HepG2 (cell line): ENCODE data around the gene FALEC. TPM values are rescaled to one million over a fixed set of nuclear protein-coding genes. Genes with fewer than 3 reads are reported as not detected.

Source experiments
- BRD4 ChIP-seq: sonication (generic); formaldehyde crosslinking; IDR thresholded peaks from 2 replicates; pipeline ENCODE4 v1.4.0; 2020; ENCODE audit warnings: missing genetic modification reagents
- DPF2 ChIP-seq: sonication (generic); formaldehyde crosslinking; IDR thresholded peaks from 2 replicates; pipeline ENCODE4 v1.4.0; 2020; ENCODE audit warnings: mild to moderate bottlenecking, low read depth, missing genetic modification reagents, borderline replicate concordance
- KLF12 ChIP-seq: sonication (generic); formaldehyde crosslinking; IDR thresholded peaks from 2 replicates; pipeline ENCODE4 v1.4.0; 2020; ENCODE audit warnings: missing genetic modification reagents, borderline replicate concordance
- MYC ChIP-seq: sonication (generic); formaldehyde crosslinking; IDR thresholded peaks from 2 replicates; pipeline ENCODE4 v1.9.0; 2021; ENCODE audit warnings: missing genetic modification reagents, borderline replicate concordance
- STAT6 ChIP-seq: sonication (generic); formaldehyde crosslinking; IDR thresholded peaks from 2 replicates; pipeline ENCODE4 v1.4.0; 2020; ENCODE audit warnings: missing genetic modification reagents, mild to moderate bottlenecking, borderline replicate concordance
- ZBTB10 ChIP-seq: sonication (generic); formaldehyde crosslinking; IDR thresholded peaks from 2 replicates; pipeline ENCODE4 v1.4.0; 2020; ENCODE audit warnings: missing genetic modification reagents, borderline replicate concordance
- ZC3H4 ChIP-seq: sonication (generic); formaldehyde crosslinking; IDR thresholded peaks from 2 replicates; pipeline ENCODE4 v1.4.0; 2020; ENCODE audit warnings: missing genetic modification reagents, borderline replicate concordance
- ZNF317 ChIP-seq: sonication (generic); formaldehyde crosslinking; IDR thresholded peaks from 2 replicates; pipeline ENCODE4 v1.5.0; 2020; ENCODE audit warnings: mild to moderate bottlenecking, missing genetic modification reagents
- ZNF552 ChIP-seq: sonication (generic); formaldehyde crosslinking; IDR thresholded peaks from 2 replicates; pipeline ENCODE4 v1.9.0; 2022; ENCODE audit warnings: missing genetic modification reagents, mild to moderate bottlenecking, borderline replicate concordance
- ZNF687 ChIP-seq: sonication (generic); formaldehyde crosslinking; IDR thresholded peaks from 2 replicates; pipeline ENCODE4 v1.5.1; 2020; ENCODE audit warnings: mild to moderate bottlenecking, missing genetic modification reagents, moderate library complexity
- ZNF788 ChIP-seq: sonication (generic); formaldehyde crosslinking; IDR thresholded peaks from 2 replicates; pipeline ENCODE4 v1.5.0; 2020; ENCODE audit warnings: mild to moderate bottlenecking, missing genetic modification reagents, borderline replicate concordance
- polyA plus RNA-seq, 8 experiments: library from polyadenylated mRNA; depleted of rRNA in 3 of 8; stranded (reverse) in 7 of 8; unstranded in 1 of 8; fragments of >200 nt; fragmentation: Illumina TruSeq in 4 of 8; extraction: Trizol in 4 of 8; gene quantifications; 2 replicates each; pipeline versions ENCODE4 v1.2.1 to v1.2.3, GENCODE V29; 2011 to 2016; ENCODE audit warnings: low read depth in 4 of 8, missing spikeins in 1 of 8, mixed read lengths in 1 of 8; ENCODE audit not compliant: insufficient read depth in 1 of 8
- total RNA-seq, 5 experiments: library from RNA; depleted of rRNA; stranded (reverse); fragments of >200 nt; fragmentation: Illumina TruSeq; extraction: Trizol; gene quantifications; 2 replicates each; pipeline ENCODE4 v1.2.3, GENCODE V29; 2016; ENCODE audit warnings: low read depth in 1 of 5
- TF ChIP-seq, protein P1 (sequence below): sonication (generic); formaldehyde crosslinking; IDR thresholded peaks from 2 replicates; pipeline ENCODE4 v1.4.0; 2020; ENCODE audit warnings: mild to moderate bottlenecking, missing genetic modification reagents, borderline replicate concordance

The FALEC gene
- total and polyA plus RNA-seq, 2 of the 13 experiments (the other 11 are each of a cell fraction or from before 2014, with no cell fraction given), result 0.33 to 0.71 TPM

- TF ChIP-seq, protein P1, sequence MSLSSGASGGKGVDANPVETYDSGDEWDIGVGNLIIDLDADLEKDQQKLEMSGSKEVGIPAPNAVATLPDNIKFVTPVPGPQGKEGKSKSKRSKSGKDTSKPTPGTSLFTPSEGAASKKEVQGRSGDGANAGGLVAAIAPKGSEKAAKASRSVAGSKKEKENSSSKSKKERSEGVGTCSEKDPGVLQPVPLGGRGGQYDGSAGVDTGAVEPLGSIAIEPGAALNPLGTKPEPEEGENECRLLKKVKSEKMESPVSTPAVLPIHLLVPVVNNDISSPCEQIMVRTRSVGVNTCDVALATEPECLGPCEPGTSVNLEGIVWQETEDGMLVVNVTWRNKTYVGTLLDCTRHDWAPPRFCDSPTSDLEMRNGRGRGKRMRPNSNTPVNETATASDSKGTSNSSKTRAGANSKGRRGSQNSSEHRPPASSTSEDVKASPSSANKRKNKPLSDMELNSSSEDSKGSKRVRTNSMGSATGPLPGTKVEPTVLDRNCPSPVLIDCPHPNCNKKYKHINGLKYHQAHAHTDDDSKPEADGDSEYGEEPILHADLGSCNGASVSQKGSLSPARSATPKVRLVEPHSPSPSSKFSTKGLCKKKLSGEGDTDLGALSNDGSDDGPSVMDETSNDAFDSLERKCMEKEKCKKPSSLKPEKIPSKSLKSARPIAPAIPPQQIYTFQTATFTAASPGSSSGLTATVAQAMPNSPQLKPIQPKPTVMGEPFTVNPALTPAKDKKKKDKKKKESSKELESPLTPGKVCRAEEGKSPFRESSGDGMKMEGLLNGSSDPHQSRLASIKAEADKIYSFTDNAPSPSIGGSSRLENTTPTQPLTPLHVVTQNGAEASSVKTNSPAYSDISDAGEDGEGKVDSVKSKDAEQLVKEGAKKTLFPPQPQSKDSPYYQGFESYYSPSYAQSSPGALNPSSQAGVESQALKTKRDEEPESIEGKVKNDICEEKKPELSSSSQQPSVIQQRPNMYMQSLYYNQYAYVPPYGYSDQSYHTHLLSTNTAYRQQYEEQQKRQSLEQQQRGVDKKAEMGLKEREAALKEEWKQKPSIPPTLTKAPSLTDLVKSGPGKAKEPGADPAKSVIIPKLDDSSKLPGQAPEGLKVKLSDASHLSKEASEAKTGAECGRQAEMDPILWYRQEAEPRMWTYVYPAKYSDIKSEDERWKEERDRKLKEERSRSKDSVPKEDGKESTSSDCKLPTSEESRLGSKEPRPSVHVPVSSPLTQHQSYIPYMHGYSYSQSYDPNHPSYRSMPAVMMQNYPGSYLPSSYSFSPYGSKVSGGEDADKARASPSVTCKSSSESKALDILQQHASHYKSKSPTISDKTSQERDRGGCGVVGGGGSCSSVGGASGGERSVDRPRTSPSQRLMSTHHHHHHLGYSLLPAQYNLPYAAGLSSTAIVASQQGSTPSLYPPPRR (CRISPR knock-in tag), result no peak; the same call in 1 of the 2 replicates
- peak; percentile 56; the same call in 1 of the 2 replicates for TF ChIP-seq ZNF317
- peak; percentile 75 for TF ChIP-seq ZNF788 (CRISPR knock-in tag)
- TF ChIP-seq KLF12 (CRISPR knock-in tag), result no peak
- TF ChIP-seq ZBTB10, result peak; percentile 22; the same call in 1 of the 2 replicates
- no peak for TF ChIP-seq DPF2 (CRISPR knock-in tag)
- TF ChIP-seq STAT6, result no peak
- TF ChIP-seq ZNF552 (CRISPR knock-in tag), result peak; percentile 26; the same call in 1 of the 2 replicates
- TF ChIP-seq BRD4 (CRISPR knock-in tag), result 0 out of 2 replicates have a peak, but pooled peaks have one; percentile 26
- peak; percentile 79; the same call in 1 of the 2 replicates for TF ChIP-seq MYC
- no peak; the same call in 1 of the 2 replicates for TF ChIP-seq ZC3H4 (CRISPR knock-in tag)
- TF ChIP-seq ZNF687 (CRISPR knock-in tag), result peak; percentile 92
These were observed at the start of gene FALEC (continued) for GRCh38 chr1:150515328-150516049.
